DMS153 treated with DMSO at 0.1 percent for 48 hours (cell line): ENCODE data around the gene PHF14.

ENCODE experiments used
- DNase-seq: peaks from one replicate; lab custom pipeline; 2025; ENCODE audit not compliant: unreplicated experiment; lab: John Stamatoyannopoulos, UW

The PHF14 gene

GRCh38 chr7:11168650-11169170 is 195.0 kb downstream of the PHF14 start:
- DNase-seq, result no peak

GRCh38 chr7:11170175-11170574 is 196.5 kb downstream of the PHF14 start:
- DNase-seq, result peak; percentile 39

GRCh38 chr7:11170863-11171568 is 197.3 kb downstream of the PHF14 start:
- no peak for DNase-seq

- DNase-seq, result no peak
These were observed 198.0 kb downstream of the PHF14 start for GRCh38 chr7:11171569-11172192.

- no peak for DNase-seq
These were observed 199.2 kb downstream of the PHF14 start for GRCh38 chr7:11172835-11173234.

GRCh38 chr7:11175371-11175770 is 201.7 kb downstream of the PHF14 start:
- no peak for DNase-seq

GRCh38 chr7:11175887-11176286 is 202.2 kb downstream of the PHF14 start:
- DNase-seq, result no peak

- no peak for DNase-seq
These were observed 203.4 kb downstream of the PHF14 start for GRCh38 chr7:11176985-11177555.

- DNase-seq, result no peak
These were observed 204.1 kb downstream of the PHF14 start for GRCh38 chr7:11177793-11178192.

GRCh38 chr7:11181590-11181989 is 207.9 kb downstream of the PHF14 start:
- DNase-seq, result no peak

- DNase-seq, result no peak
These were observed 209.1 kb downstream of the PHF14 start for GRCh38 chr7:11182736-11183135.

GRCh38 chr7:11185179-11185815 is 211.6 kb downstream of the PHF14 start:
- DNase-seq, result no peak

GRCh38 chr7:11188529-11189310 is 215.0 kb downstream of the PHF14 start:
- no peak for DNase-seq

- no peak for DNase-seq
These were observed 217.4 kb downstream of the PHF14 start for GRCh38 chr7:11191081-11191480.

GRCh38 chr7:11191574-11192220 is 218.0 kb downstream of the PHF14 start:
- no peak for DNase-seq

GRCh38 chr7:11192506-11192905 is 218.8 kb downstream of the PHF14 start:
- no peak for DNase-seq

GRCh38 chr7:11193131-11193867 is 219.6 kb downstream of the PHF14 start:
- peak; percentile 96 for DNase-seq

- DNase-seq, result no peak
These were observed 220.2 kb downstream of the PHF14 start for GRCh38 chr7:11193888-11194287.

GRCh38 chr7:11194492-11194891 is 220.8 kb downstream of the PHF14 start:
- no peak for DNase-seq

GRCh38 chr7:11195502-11195901 is 221.8 kb downstream of the PHF14 start:
- no peak for DNase-seq
